Thyroid gland (tissue), 4 donors: ENCODE data around the gene FSTL3. TPM values are rescaled to one million over a fixed set of nuclear protein-coding genes. Genes with fewer than 3 reads are reported as not detected.

Experiments
- DNase-seq, 2 donors: peaks; one replicate each; pipeline ENCODE4 v3.0.0-alpha.2; 2019
- H3K27ac ChIP-seq, 3 donors: fragments of 200-600 bp; sonication (generic); 1 replicate in 2 of 3; 2 replicates in 1 of 3; pipeline ENCODE4 v1.5.1; 2016 to 2019; ENCODE audit warnings: mild to moderate bottlenecking in 1 of 3, moderate library complexity in 1 of 3
- H3K27me3 ChIP-seq: fragments of 200-600 bp; sonication (generic); one replicate; pipeline ENCODE4 v1.5.1; 2019
- H3K36me3 ChIP-seq, 2 donors: fragments of 200-600 bp; sonication (generic); one replicate each; pipeline ENCODE4 v1.5.1; 2016 to 2019
- H3K4me1 ChIP-seq, 2 donors: fragments of 200-600 bp; sonication (generic); one replicate each; pipeline ENCODE4 v1.5.1; 2017 to 2019
- H3K4me3 ChIP-seq, 3 donors: fragments of 200-600 bp; sonication (generic); replicated peaks in 1 of 3; 1 replicate in 2 of 3; 2 replicates in 1 of 3; pipeline ENCODE4 v1.5.1; 2016; ENCODE audit warnings: mild to moderate bottlenecking in 1 of 3
- H3K9me3 ChIP-seq: fragments of 200-600 bp; sonication (generic); one replicate; pipeline ENCODE4 v1.5.1; 2017
- CTCF ChIP-seq, 6 experiments: fragments of 200-600 bp in 3 of 6; fragments of 450-650 bp in 3 of 6; sonication (generic) in 3 of 6; IDR thresholded peaks; one replicate each; pipeline ENCODE4 v1.5.1; 2016 to 2019; ENCODE audit warnings: antibody characterized with exemption in 6 of 6, mild to moderate bottlenecking in 2 of 6, inconsistent platforms in 1 of 6, moderate library complexity in 1 of 6
- POLR2A ChIP-seq, 2 donors: fragments of 450-650 bp; IDR thresholded peaks; one replicate each; pipeline ENCODE4 v1.6.1; 2017; ENCODE audit warnings: antibody characterized with exemption in 2 of 2, mild to moderate bottlenecking in 2 of 2, moderate library complexity in 1 of 2
- WGBS, 2 donors: methylation state at CpG; one replicate each; pipeline ENCODE4 v1.1.5; 2017; 5-methylcytosine and 5-hydroxymethylcytosine counted together
- intact Hi-C: fragments of 100-400 bp; cut with DNase I; formaldehyde crosslinking; loops from one replicate; pipeline ENCODE4 v1.15.1; 2023
- total RNA-seq, 4 donors: library from RNA; depleted of rRNA; stranded (reverse); fragments of >200 nt; gene quantifications; one replicate each; pipeline ENCODE4 v1.2.3, GENCODE V29; 2016

Gene FSTL3
- total RNA-seq, 4 donors from 2014 or later, result 16.2 to 73.4 (median 62.9) TPM

- H3K4me1 ChIP-seq, result peaks cover 9 to 13% of the 10 kb centered on the region in 2 donors
- intact Hi-C loops, result no loop called here
- no peaks in the 10 kb centered on the region for H3K9me3 ChIP-seq
- H3K27ac ChIP-seq, result no peak overlapping the region
- H3K36me3 ChIP-seq, result peaks cover 14 to 16% of the 10 kb centered on the region in 2 donors
- DNase-seq, result no peak
- WGBS, 2 donors, result 80 to 83% methylated on average over 25 to 32 of the region's 70 CpGs
- no peak overlapping the region for H3K4me3 ChIP-seq
- TF ChIP-seq CTCF (IDR thresholded peaks at IDR 0.05), result no peak
- no peak for TF ChIP-seq POLR2A (IDR thresholded peaks at IDR 0.05)
- H3K27me3 ChIP-seq, result no peaks in the 10 kb centered on the region
Measured at GRCh38 chr19:642767-643727, 33.1 kb upstream of the FSTL3 start.

GRCh38 chr19:643736-644135 lies 32.5 kb upstream of the FSTL3 start:
- Histone ChIP-seq H3K27me3 (no peaks in the 10 kb centered on the region), H3K36me3 (peaks cover 21 to 23% of the 10 kb centered on the region in 2 donors), H3K4me3 (no peak overlapping the region), H3K9me3 (no peaks in the 10 kb centered on the region), H3K4me1 (peaks cover 9 to 11% of the 10 kb centered on the region in 2 donors), H3K27ac (no peak overlapping the region)
- WGBS, 2 donors, result 92 to 93% methylated on average over 21 to 22 of the region's 24 CpGs
- intact Hi-C loops, result no loop called here
- no peak for TF ChIP-seq POLR2A (IDR thresholded peaks at IDR 0.05)
- no peak for TF ChIP-seq CTCF (IDR thresholded peaks at IDR 0.05)
- no peak for DNase-seq

- no peak for DNase-seq
- Histone ChIP-seq H3K27me3 (no peaks in the 10 kb centered on the region), H3K4me1 (peaks cover 4% of the 10 kb centered on the region in 2 donors), H3K36me3 (peaks cover 26 to 30% of the 10 kb centered on the region in 2 donors), H3K27ac (no peak overlapping the region), H3K9me3 (no peaks in the 10 kb centered on the region), H3K4me3 (no peak overlapping the region)
- intact Hi-C loops, result no loop called here
- WGBS, 2 donors, result 80 to 90% methylated on average over 18 to 19 of the region's 28 CpGs
- TF ChIP-seq CTCF (IDR thresholded peaks at IDR 0.05) (no peak), POLR2A (IDR thresholded peaks at IDR 0.05) (no peak)
Measured at GRCh38 chr19:644363-644762, 31.8 kb upstream of the FSTL3 start.

GRCh38 chr19:644789-645188 lies 31.4 kb upstream of the FSTL3 start:
- H3K36me3 ChIP-seq, result peaks cover 28 to 34% of the 10 kb centered on the region in 2 donors
- H3K27me3 ChIP-seq, result no peaks in the 10 kb centered on the region
- no peak for DNase-seq
- TF ChIP-seq POLR2A (IDR thresholded peaks at IDR 0.05), result no peak
- TF ChIP-seq CTCF (IDR thresholded peaks at IDR 0.05), result no peak
- no peak overlapping the region for H3K4me3 ChIP-seq
- intact Hi-C loops, result no loop called here
- no peaks in the 10 kb centered on the region for H3K9me3 ChIP-seq
- peaks cover 2 to 3% of the 10 kb centered on the region in 2 donors for H3K4me1 ChIP-seq
- WGBS, 2 donors, result 92 to 94% methylated on average over 9 to 14 of the region's 14 CpGs
- no peak overlapping the region for H3K27ac ChIP-seq
